CD14-positive monocyte (primary cell): ENCODE results near the gene RABL6. TPM values are rescaled to one million over a fixed set of nuclear protein-coding genes. Genes with fewer than 3 reads are reported as not detected.

Experiments used
- DNase-seq, 3 donors: peaks; one replicate each; pipeline ENCODE4 v3.0.0-alpha.2; 2011 to 2022
- H2AFZ ChIP-seq: 2 replicates; pipeline ENCODE4 v1.6.0; 2012; ENCODE audit warnings: mild to moderate bottlenecking, low read depth, low read length, inconsistent platforms; ENCODE audit not compliant: insufficient read depth, poor library complexity, severe bottlenecking
- H3K27ac ChIP-seq, 2 donors: 1 replicate in 1 of 2; 2 replicates in 1 of 2; pipeline ENCODE4 v1.5.1; 2012 to 2013; ENCODE audit warnings: low read length in 2 of 2, control low read depth in 1 of 2, inconsistent platforms in 1 of 2, low read depth in 1 of 2, mild to moderate bottlenecking in 1 of 2
- H3K27me3 ChIP-seq, 2 donors: one replicate each; pipeline versions ENCODE4 v1.6.0 to v1.6.1; 2011 to 2013; ENCODE audit warnings: low read length in 2 of 2; ENCODE audit not compliant: control insufficient read depth in 2 of 2, insufficient read depth in 2 of 2
- H3K36me3 ChIP-seq, 2 donors: replicated peaks in 1 of 2; 1 replicate in 1 of 2; 2 replicates in 1 of 2; pipeline versions ENCODE4 v1.5.1 to v1.6.1; 2012 to 2013; ENCODE audit warnings: low read length in 2 of 2, control low read depth in 1 of 2, inconsistent platforms in 1 of 2, mild to moderate bottlenecking in 1 of 2; ENCODE audit not compliant: insufficient read depth in 2 of 2, control insufficient read depth in 1 of 2
- H3K4me1 ChIP-seq, 2 donors: 1 replicate in 1 of 2; 2 replicates in 1 of 2; pipeline versions ENCODE4 v1.5.1 to v1.6.1; 2012 to 2013; ENCODE audit warnings: low read length in 2 of 2, control low read depth in 1 of 2, inconsistent platforms in 1 of 2, mild to moderate bottlenecking in 1 of 2, moderate library complexity in 1 of 2; ENCODE audit not compliant: insufficient read depth in 2 of 2, control insufficient read depth in 1 of 2
- H3K4me2 ChIP-seq: replicated peaks from 2 replicates; pipeline ENCODE3; 2012; ENCODE audit warnings: low read length, moderate library complexity, mild to moderate bottlenecking; ENCODE audit not compliant: poor library complexity, severe bottlenecking; ENCODE audit errors: extremely low read depth
- H3K4me3 ChIP-seq, 3 experiments: fragments of 200-600 bp in 1 of 3; sonication (generic) in 1 of 3; replicated peaks in 1 of 3; 1 replicate in 2 of 3; 2 replicates in 1 of 3; pipeline ENCODE4 v1.5.1; 2011 to 2013; ENCODE audit warnings: low read length in 3 of 3, mild to moderate bottlenecking in 3 of 3, control low read depth in 2 of 3, low read depth in 2 of 3, inconsistent platforms in 1 of 3, moderate library complexity in 1 of 3
- H3K79me2 ChIP-seq: 2 replicates; pipeline ENCODE4 v1.6.0; 2012; ENCODE audit warnings: mild to moderate bottlenecking, control low read depth, inconsistent platforms, low read length, moderate library complexity; ENCODE audit not compliant: insufficient read depth
- H3K9ac ChIP-seq: 2 replicates; pipeline ENCODE4 v1.6.0; 2017; ENCODE audit warnings: low read length, mild to moderate bottlenecking; ENCODE audit not compliant: insufficient read depth, poor library complexity, severe bottlenecking
- H3K9me3 ChIP-seq, 2 donors: replicated peaks in 1 of 2; 1 replicate in 1 of 2; 2 replicates in 1 of 2; pipeline versions ENCODE4 v1.5.1 to v1.6.1; 2012 to 2013; ENCODE audit warnings: low read length in 2 of 2, control low read depth in 1 of 2; ENCODE audit not compliant: control insufficient read depth in 1 of 2, insufficient read depth in 1 of 2
- H4K20me1 ChIP-seq: 2 replicates; pipeline ENCODE4 v1.6.0; 2012; ENCODE audit warnings: mild to moderate bottlenecking, low read length, control low read depth, moderate library complexity; ENCODE audit not compliant: insufficient read depth
- H3K27ac Mint-ChIP-seq, 7 donors: one replicate each; pipeline ENCODE4 v1.8.0; 2020; ENCODE audit warnings: mild to moderate bottlenecking in 7 of 7, mixed read lengths in 7 of 7, moderate library complexity in 6 of 7, inconsistent platforms in 2 of 7
- H3K27me3 Mint-ChIP-seq, 3 donors: one replicate each; pipeline ENCODE4 v1.8.0; 2021 to 2022; ENCODE audit warnings: low read depth in 3 of 3, mild to moderate bottlenecking in 3 of 3, mixed read lengths in 3 of 3, moderate library complexity in 3 of 3, inconsistent platforms in 1 of 3
- H3K36me3 Mint-ChIP-seq, 2 donors: one replicate each; pipeline ENCODE4 v1.8.0; 2020; ENCODE audit warnings: mixed read lengths in 2 of 2, inconsistent platforms in 1 of 2, mild to moderate bottlenecking in 1 of 2
- H3K4me1 Mint-ChIP-seq: one replicate; pipeline ENCODE4 v1.8.0; 2020; ENCODE audit warnings: mild to moderate bottlenecking, mixed read lengths
- H3K4me3 Mint-ChIP-seq, 2 donors: one replicate each; pipeline ENCODE4 v1.8.0; 2020; ENCODE audit warnings: mild to moderate bottlenecking in 2 of 2, mixed read lengths in 2 of 2, moderate library complexity in 1 of 2
- H3K9me3 Mint-ChIP-seq, 7 donors: one replicate each; pipeline ENCODE4 v1.8.0; 2020 to 2022; ENCODE audit warnings: mixed read lengths in 7 of 7, mild to moderate bottlenecking in 6 of 7, moderate library complexity in 6 of 7, inconsistent platforms in 2 of 7
- WGBS: methylation state at CpG from one replicate; pipeline ENCODE4 v1.1.5; 2013; ENCODE audit warnings: missing lambda C conversion rate; ENCODE audit not compliant: insufficient coverage; 5-methylcytosine and 5-hydroxymethylcytosine counted together
- intact Hi-C, 2 donors: fragments of 100-400 bp; cut with micrococcal nuclease; formaldehyde crosslinking; loops; one replicate each; pipeline versions ENCODE4 v1.15.0 to v1.15.1; 2023
- polyA plus RNA-seq, 3 donors: library from polyadenylated mRNA; depleted of rRNA in 1 of 3; unstranded in 2 of 3; stranded (reverse) in 1 of 3; fragments of 300-500 nt in 2 of 3; fragments of >200 nt in 1 of 3; fragmentation: Illumina TruSeq in 2 of 3; gene quantifications; 1 replicate in 2 of 3; 2 replicates in 1 of 3; pipeline ENCODE4 v1.2.3, GENCODE V29; 2012 to 2021
- TF ChIP-seq, protein P1 (sequence below): fragments of 200-600 bp; IDR thresholded peaks from one replicate; pipeline ENCODE4 v1.8.0; 2022; ENCODE audit warnings: antibody characterized with exemption, mild to moderate bottlenecking

RABL6 gene
- polyA plus RNA-seq, 3 donors, result 6.7 to 30.9 (median 8.1) TPM

DNA sequence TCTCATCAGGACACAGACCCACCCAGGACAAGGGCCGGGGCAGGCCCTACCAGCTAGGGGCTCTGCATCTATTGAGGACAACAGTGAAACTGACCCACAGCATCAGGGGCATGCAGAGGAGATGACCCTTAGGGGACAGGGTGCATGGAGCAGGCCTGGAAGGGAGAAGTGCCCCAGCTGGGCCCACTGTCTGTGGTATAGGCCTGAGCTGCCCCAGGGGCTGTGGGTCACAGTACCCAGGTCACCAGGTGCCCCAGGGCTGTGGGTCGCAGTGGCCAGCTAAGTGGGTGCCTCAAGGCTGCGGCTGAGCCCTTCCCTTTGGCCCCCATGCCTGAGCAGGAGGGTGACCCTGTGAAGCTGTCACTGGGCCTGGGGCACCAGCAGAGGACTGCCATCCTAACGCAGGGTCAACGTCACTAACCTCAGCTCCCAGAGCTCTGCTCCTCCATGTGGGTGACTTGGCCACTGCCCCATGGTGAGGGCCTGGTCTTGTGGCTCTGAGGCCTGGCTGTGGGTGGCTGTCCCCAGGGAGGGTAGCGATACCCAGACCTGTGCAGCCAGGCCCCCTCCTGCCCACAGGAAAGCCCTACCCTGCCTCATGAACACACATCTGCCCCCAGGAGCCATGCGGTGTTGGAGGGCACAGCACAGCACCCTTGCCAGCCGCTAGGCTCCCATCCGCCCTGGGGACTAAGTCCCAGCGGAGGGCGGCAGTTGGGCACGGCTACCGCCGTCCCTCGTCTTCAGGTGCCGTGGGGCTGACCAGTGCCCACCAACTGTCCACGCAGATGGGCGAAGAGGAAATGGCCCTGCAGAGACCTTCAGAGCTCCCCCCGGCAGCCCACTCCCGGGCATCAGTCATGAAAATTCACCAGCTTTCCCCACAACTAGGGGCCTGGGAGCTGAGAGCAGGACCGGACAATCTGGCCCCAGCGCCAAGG, 53.5 kb downstream of the RABL6 start:
- Mint-ChIP-seq H3K4me1 (peaks cover 11% of the 10 kb centered on the region), H3K4me3 (no peak overlapping the region), H3K27ac (peak overlapping the region in 1 of 7 donors; percentile 65), H3K36me3 (peaks cover 29 to 38% of the 10 kb centered on the region in 2 donors), H3K9me3 (no peaks in the 10 kb centered on the region), H3K27me3 (no peaks in the 10 kb centered on the region)
- H3K9me3 ChIP-seq, result no peaks in the 10 kb centered on the region
- peaks cover 40% of the 10 kb centered on the region for H4K20me1 ChIP-seq
- H3K79me2 ChIP-seq, result peaks cover 24% of the 10 kb centered on the region
- H3K9ac ChIP-seq, result no peak overlapping the region
- H3K36me3 ChIP-seq, result peaks cover 33 to 39% of the 10 kb centered on the region in 2 donors
- TF ChIP-seq, protein P1, sequence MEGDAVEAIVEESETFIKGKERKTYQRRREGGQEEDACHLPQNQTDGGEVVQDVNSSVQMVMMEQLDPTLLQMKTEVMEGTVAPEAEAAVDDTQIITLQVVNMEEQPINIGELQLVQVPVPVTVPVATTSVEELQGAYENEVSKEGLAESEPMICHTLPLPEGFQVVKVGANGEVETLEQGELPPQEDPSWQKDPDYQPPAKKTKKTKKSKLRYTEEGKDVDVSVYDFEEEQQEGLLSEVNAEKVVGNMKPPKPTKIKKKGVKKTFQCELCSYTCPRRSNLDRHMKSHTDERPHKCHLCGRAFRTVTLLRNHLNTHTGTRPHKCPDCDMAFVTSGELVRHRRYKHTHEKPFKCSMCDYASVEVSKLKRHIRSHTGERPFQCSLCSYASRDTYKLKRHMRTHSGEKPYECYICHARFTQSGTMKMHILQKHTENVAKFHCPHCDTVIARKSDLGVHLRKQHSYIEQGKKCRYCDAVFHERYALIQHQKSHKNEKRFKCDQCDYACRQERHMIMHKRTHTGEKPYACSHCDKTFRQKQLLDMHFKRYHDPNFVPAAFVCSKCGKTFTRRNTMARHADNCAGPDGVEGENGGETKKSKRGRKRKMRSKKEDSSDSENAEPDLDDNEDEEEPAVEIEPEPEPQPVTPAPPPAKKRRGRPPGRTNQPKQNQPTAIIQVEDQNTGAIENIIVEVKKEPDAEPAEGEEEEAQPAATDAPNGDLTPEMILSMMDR, result no peak
- intact Hi-C loops, result no loop called here
- H3K27me3 ChIP-seq, result no peaks in the 10 kb centered on the region
- H3K27ac ChIP-seq, result no peak overlapping the region
- H3K4me3 ChIP-seq, result no peak overlapping the region
- no peak overlapping the region for H2AFZ ChIP-seq
- H3K4me1 ChIP-seq, result peaks cover 7 to 10% of the 10 kb centered on the region in 2 donors
- H3K4me2 ChIP-seq, result no peak overlapping the region
- peak in 1 of 3 donors; percentile 2 for DNase-seq
- 96% methylated on average over 20 of the region's 22 CpGs for WGBS

DNA sequence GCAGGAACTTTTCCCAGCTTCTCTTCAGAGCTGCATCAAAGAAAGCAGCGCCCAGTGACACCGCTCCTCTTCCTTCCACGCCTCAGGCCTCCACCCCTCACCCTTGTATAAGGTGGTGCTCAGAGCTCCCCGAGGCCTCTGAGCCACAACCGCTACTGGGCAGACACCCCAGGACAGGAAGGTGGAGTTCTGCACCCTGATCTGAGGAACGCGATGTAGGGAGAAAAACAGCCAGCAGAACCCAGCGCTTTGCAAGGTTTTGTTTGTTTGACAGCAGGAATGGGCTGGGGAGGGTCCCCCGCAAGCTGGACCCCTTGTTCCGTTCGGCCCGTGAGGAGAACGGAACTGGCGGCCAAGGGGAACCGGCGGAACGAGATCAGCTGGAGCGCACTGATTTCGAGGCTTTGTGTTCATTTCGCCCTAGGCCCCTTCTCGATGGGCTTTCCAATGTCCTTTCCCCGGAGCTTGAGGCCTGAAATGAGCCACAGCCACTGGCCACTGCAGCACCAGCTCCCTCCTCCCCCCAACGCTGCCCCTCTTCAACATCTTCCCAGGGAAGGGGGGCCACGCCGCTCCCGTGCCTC, 54.2 kb downstream of the RABL6 start:
- H3K9ac ChIP-seq, result no peak overlapping the region
- peaks cover 33 to 39% of the 10 kb centered on the region in 2 donors for H3K36me3 ChIP-seq
- intact Hi-C loops, result no loop called here
- no peaks in the 10 kb centered on the region for H3K27me3 ChIP-seq
- H3K4me3 ChIP-seq, result no peak overlapping the region
- peaks cover 11% of the 10 kb centered on the region for H3K4me1 Mint-ChIP-seq
- WGBS, result 97% methylated on average over 23 of the region's 26 CpGs
- H3K79me2 ChIP-seq, result peaks cover 24% of the 10 kb centered on the region
- H3K27me3 Mint-ChIP-seq, result no peaks in the 10 kb centered on the region
- DNase-seq, result peak in 1 of 3 donors; percentile 2
- peaks cover 9 to 12% of the 10 kb centered on the region in 2 donors for H3K4me1 ChIP-seq
- H4K20me1 ChIP-seq, result peaks cover 40% of the 10 kb centered on the region
- no peak overlapping the region for H3K27ac ChIP-seq
- no peak overlapping the region for H3K27ac Mint-ChIP-seq
- H3K36me3 Mint-ChIP-seq, result peaks cover 29 to 38% of the 10 kb centered on the region in 2 donors
- no peak overlapping the region for H3K4me3 Mint-ChIP-seq
- no peaks in the 10 kb centered on the region for H3K9me3 ChIP-seq
- H2AFZ ChIP-seq, result no peak overlapping the region
- no peaks in the 10 kb centered on the region for H3K9me3 Mint-ChIP-seq
- TF ChIP-seq, protein P1, result no peak
- no peak overlapping the region for H3K4me2 ChIP-seq
